NCI-H2227 (cell line): ENCODE measurements around the gene RPS3.

ENCODE experiments used
- DNase-seq: peaks from one replicate; lab custom pipeline; 2025; ENCODE audit not compliant: unreplicated experiment; lab: John Stamatoyannopoulos, UW

Gene RPS3

GRCh38 chr11:75454987-75455386 lies 55.7 kb downstream of the RPS3 start:
- no peak for DNase-seq
